Naive thymus-derived CD4-positive, alpha-beta T cell (primary cell): ENCODE data around the gene LDB2. TPM values are rescaled to one million over a fixed set of nuclear protein-coding genes. Genes with fewer than 3 reads are reported as not detected.

Experiments used
- ATAC-seq: fragments of 150-1000 bp; cut with Tn5 transposase; 2 replicates; pipeline ENCODE4 v1.10.0; 2021; ENCODE audit warnings: mild to moderate bottlenecking, moderate library complexity
- CTCF ChIA-PET: fragments of 350-600 bp; sonication (Branson Sonifier 250); formaldehyde crosslinking; loops from one replicate; lab custom pipeline; 2021; ENCODE audit warnings: antibody characterized with exemption; lab: Charles Lee
- POLR2A ChIA-PET: fragments of 350-600 bp; sonication (Branson Sonifier 250); formaldehyde crosslinking; loops from one replicate; lab custom pipeline; 2021; ENCODE audit warnings: antibody characterized with exemption, inconsistent platforms; lab: Charles Lee
- DNase-seq, 9 donors: peaks; one replicate each; pipeline versions ENCODE4 v3.0.0 to v3.0.0-alpha.2; 2020 to 2022; ENCODE audit warnings: mixed read lengths in 1 of 9
- H3K27ac ChIP-seq: one replicate; pipeline ENCODE4 v1.7.0; 2013; ENCODE audit warnings: mild to moderate bottlenecking, low read depth, low read length, moderate library complexity
- H3K27me3 ChIP-seq, 2 donors: one replicate each; pipeline ENCODE4 v1.7.0; 2013; ENCODE audit warnings: low read length in 2 of 2, mild to moderate bottlenecking in 2 of 2, moderate library complexity in 2 of 2; ENCODE audit not compliant: control insufficient read depth in 2 of 2, insufficient read depth in 2 of 2
- H3K36me3 ChIP-seq, 3 experiments: 1 replicate in 2 of 3; 2 replicates in 1 of 3; pipeline ENCODE4 v1.7.0; 2013; ENCODE audit warnings: low read length in 3 of 3, mild to moderate bottlenecking in 3 of 3, moderate library complexity in 1 of 3; ENCODE audit not compliant: insufficient read depth in 3 of 3, control insufficient read depth in 2 of 3
- H3K4me1 ChIP-seq, 2 donors: one replicate each; pipeline ENCODE4 v1.7.0; 2013; ENCODE audit warnings: low read length in 2 of 2, mild to moderate bottlenecking in 2 of 2, moderate library complexity in 1 of 2; ENCODE audit not compliant: control insufficient read depth in 2 of 2, insufficient read depth in 2 of 2
- H3K4me3 ChIP-seq: 2 replicates; pipeline ENCODE4 v1.7.0; 2013; ENCODE audit warnings: mild to moderate bottlenecking, low read length
- H3K9me3 ChIP-seq, 3 experiments: 1 replicate in 2 of 3; 2 replicates in 1 of 3; pipeline ENCODE4 v1.7.0; 2013; ENCODE audit warnings: low read length in 3 of 3; ENCODE audit not compliant: control insufficient read depth in 2 of 3
- H3K27ac Mint-ChIP-seq, 9 donors: one replicate each; pipeline ENCODE4 v1.8.0; 2020 to 2022; ENCODE audit warnings: mixed read lengths in 9 of 9, mild to moderate bottlenecking in 8 of 9, moderate library complexity in 5 of 9, inconsistent platforms in 2 of 9
- H3K27me3 Mint-ChIP-seq, 5 donors: one replicate each; pipeline ENCODE4 v1.8.0; 2021 to 2022; ENCODE audit warnings: mixed read lengths in 5 of 5, mild to moderate bottlenecking in 1 of 5
- H3K36me3 Mint-ChIP-seq, 5 donors: one replicate each; pipeline ENCODE4 v1.8.0; 2020 to 2022; ENCODE audit warnings: mixed read lengths in 5 of 5, mild to moderate bottlenecking in 3 of 5, inconsistent platforms in 1 of 5
- H3K4me1 Mint-ChIP-seq, 7 donors: one replicate each; pipeline ENCODE4 v1.8.0; 2020 to 2022; ENCODE audit warnings: mixed read lengths in 7 of 7, mild to moderate bottlenecking in 3 of 7, inconsistent platforms in 1 of 7
- H3K4me3 Mint-ChIP-seq, 10 donors: one replicate each; pipeline ENCODE4 v1.8.0; 2020 to 2022; ENCODE audit warnings: mild to moderate bottlenecking in 10 of 10, mixed read lengths in 10 of 10, moderate library complexity in 6 of 10, inconsistent platforms in 2 of 10
- H3K9me3 Mint-ChIP-seq, 11 donors: one replicate each; pipeline ENCODE4 v1.8.0; 2020 to 2022; ENCODE audit warnings: mixed read lengths in 11 of 11, mild to moderate bottlenecking in 4 of 11, inconsistent platforms in 1 of 11, moderate library complexity in 1 of 11
- intact Hi-C, 2 donors: fragments of 100-400 bp; cut with micrococcal nuclease; formaldehyde crosslinking; loops; one replicate each; pipeline ENCODE4 v1.15.1; 2023
- polyA plus RNA-seq, 2 donors: library from polyadenylated mRNA; unstranded; fragments of 300-500 nt; fragmentation: Illumina TruSeq; gene quantifications; one replicate each; pipeline ENCODE4 v1.2.3, GENCODE V29; 2021
- total RNA-seq, 6 experiments: library from RNA in 5 of 6; stranded (reverse) in 5 of 6; gene quantifications; 1 replicate in 5 of 6; 2 replicates in 1 of 6; pipeline ENCODE4 v1.2.3 and lab custom pipeline; 2021 to 2026

Gene LDB2
- total and polyA plus RNA-seq, 7 experiments from 2014 or later, result 0.29 to 1.5 TPM; not detected in 5

GRCh38 chr4:16588651-16589050 is 309.8 kb downstream of the LDB2 start:
- no peak for DNase-seq
- intact Hi-C loops, result no loop called here
- POLR2A ChIA-PET, result no interaction called here
- CTCF ChIA-PET, result no interaction called here
- no peaks in the 10 kb centered on the region for H3K36me3 Mint-ChIP-seq
- Histone ChIP-seq H3K27ac (no peak overlapping the region), H3K27me3 (no peaks in the 10 kb centered on the region), H3K36me3 (no peaks in the 10 kb centered on the region), H3K9me3 (no peaks in the 10 kb centered on the region), H3K4me1 (no peaks in the 10 kb centered on the region), H3K4me3 (no peak overlapping the region)
- ATAC-seq, result no peak
- no peak overlapping the region for H3K4me3 Mint-ChIP-seq
- H3K4me1 Mint-ChIP-seq, result no peaks in the 10 kb centered on the region
- no peak overlapping the region for H3K27ac Mint-ChIP-seq
- peaks cover 0 to 5% (median 0%) of the 10 kb centered on the region in 5 donors for H3K27me3 Mint-ChIP-seq
- peaks cover 0 to 2% (median 0%) of the 10 kb centered on the region in 11 donors for H3K9me3 Mint-ChIP-seq

GRCh38 chr4:16588149-16588548 is 310.3 kb downstream of the LDB2 start:
- Histone ChIP-seq H3K4me3 (no peak overlapping the region), H3K4me1 (no peaks in the 10 kb centered on the region), H3K9me3 (no peaks in the 10 kb centered on the region), H3K36me3 (no peaks in the 10 kb centered on the region), H3K27me3 (no peaks in the 10 kb centered on the region), H3K27ac (no peak overlapping the region)
- intact Hi-C loops, result no loop called here
- Mint-ChIP-seq H3K4me1 (no peaks in the 10 kb centered on the region), H3K4me3 (no peak overlapping the region), H3K9me3 (peaks cover 0 to 4% (median 0%) of the 10 kb centered on the region in 11 donors), H3K27me3 (peaks cover 0 to 5% (median 0%) of the 10 kb centered on the region in 5 donors), H3K36me3 (no peaks in the 10 kb centered on the region), H3K27ac (no peak overlapping the region)
- DNase-seq (no peak), ATAC-seq (no peak)
- CTCF ChIA-PET, result no interaction called here
- POLR2A ChIA-PET, result no interaction called here

GRCh38 chr4:16585053-16585452 is 313.4 kb downstream of the LDB2 start:
- H3K27me3 ChIP-seq, result no peaks in the 10 kb centered on the region
- POLR2A ChIA-PET, result no interaction called here
- Mint-ChIP-seq H3K36me3 (no peaks in the 10 kb centered on the region), H3K4me1 (no peaks in the 10 kb centered on the region), H3K4me3 (no peak overlapping the region), H3K9me3 (peaks cover 0 to 4% (median 0%) of the 10 kb centered on the region in 11 donors), H3K27ac (no peak overlapping the region), H3K27me3 (peaks cover 0 to 4% (median 0%) of the 10 kb centered on the region in 5 donors)
- H3K4me1 ChIP-seq, result no peaks in the 10 kb centered on the region
- ATAC-seq, result no peak
- CTCF ChIA-PET, result no interaction called here
- no peaks in the 10 kb centered on the region for H3K36me3 ChIP-seq
- no peak for DNase-seq
- H3K27ac ChIP-seq, result no peak overlapping the region
- no peaks in the 10 kb centered on the region for H3K9me3 ChIP-seq
- intact Hi-C loops, result no loop called here
- no peak overlapping the region for H3K4me3 ChIP-seq

- no peak overlapping the region for H3K27ac Mint-ChIP-seq
- H3K36me3 ChIP-seq, result no peaks in the 10 kb centered on the region
- H3K4me3 Mint-ChIP-seq, result no peak overlapping the region
- ATAC-seq (no peak), DNase-seq (no peak)
- no peak overlapping the region for H3K27ac ChIP-seq
- intact Hi-C loops, result no loop called here
- no peaks in the 10 kb centered on the region for H3K27me3 ChIP-seq
- CTCF ChIA-PET, result no interaction called here
- peaks cover 0 to 5% (median 1%) of the 10 kb centered on the region in 11 donors for H3K9me3 Mint-ChIP-seq
- H3K4me1 Mint-ChIP-seq, result no peaks in the 10 kb centered on the region
- POLR2A ChIA-PET, result no interaction called here
- H3K36me3 Mint-ChIP-seq, result no peaks in the 10 kb centered on the region
- H3K4me1 ChIP-seq, result no peaks in the 10 kb centered on the region
- H3K9me3 ChIP-seq, result no peaks in the 10 kb centered on the region
- no peak overlapping the region for H3K4me3 ChIP-seq
- peaks cover 0 to 4% (median 0%) of the 10 kb centered on the region in 5 donors for H3K27me3 Mint-ChIP-seq
Observed at GRCh38 chr4:16583764-16584163, 314.7 kb downstream of the LDB2 start.

- no peaks in the 10 kb centered on the region for H3K36me3 Mint-ChIP-seq
- DNase-seq, result no peak
- CTCF ChIA-PET, result no interaction called here
Observed at GRCh38 chr4:16582526-16582925, 315.9 kb downstream of the LDB2 start.

GRCh38 chr4:16582036-16582435 is 316.4 kb downstream of the LDB2 start:
- Mint-ChIP-seq H3K36me3 (no peaks in the 10 kb centered on the region), H3K27me3 (peaks cover 0 to 4% (median 0%) of the 10 kb centered on the region in 5 donors), H3K4me3 (no peak overlapping the region), H3K9me3 (peaks cover 0 to 4% (median 3%) of the 10 kb centered on the region in 11 donors), H3K27ac (no peak overlapping the region), H3K4me1 (no peaks in the 10 kb centered on the region)
- DNase-seq, result no peak
- no peak overlapping the region for H3K27ac ChIP-seq
- ChIA-PET CTCF (no interaction called here), POLR2A (no interaction called here)
- intact Hi-C loops, result no loop called here
- no peaks in the 10 kb centered on the region for H3K27me3 ChIP-seq
- H3K4me3 ChIP-seq, result no peak overlapping the region
- no peaks in the 10 kb centered on the region for H3K36me3 ChIP-seq
- H3K4me1 ChIP-seq, result no peaks in the 10 kb centered on the region
- ATAC-seq, result no peak
- no peaks in the 10 kb centered on the region for H3K9me3 ChIP-seq

More at GRCh38 chr4:16582526-16582925, 315.9 kb downstream of the LDB2 start:
- POLR2A ChIA-PET, result no interaction called here
- Mint-ChIP-seq H3K4me3 (no peak overlapping the region), H3K27me3 (peaks cover 0 to 4% (median 0%) of the 10 kb centered on the region in 5 donors), H3K27ac (no peak overlapping the region), H3K4me1 (no peaks in the 10 kb centered on the region), H3K9me3 (peaks cover 0 to 4% (median 2%) of the 10 kb centered on the region in 11 donors)
- intact Hi-C loops, result no loop called here
- H3K9me3 ChIP-seq, result no peaks in the 10 kb centered on the region
- H3K4me3 ChIP-seq, result no peak overlapping the region
- H3K27ac ChIP-seq, result no peak overlapping the region
- no peaks in the 10 kb centered on the region for H3K36me3 ChIP-seq
- H3K4me1 ChIP-seq, result no peaks in the 10 kb centered on the region
- no peaks in the 10 kb centered on the region for H3K27me3 ChIP-seq
- ATAC-seq, result no peak

- Mint-ChIP-seq H3K9me3 (peaks cover 0 to 4% (median 3%) of the 10 kb centered on the region in 11 donors), H3K4me1 (no peaks in the 10 kb centered on the region)
- POLR2A ChIA-PET, result no interaction called here
Observed at GRCh38 chr4:16581117-16581516, 317.3 kb downstream of the LDB2 start.

More at GRCh38 chr4:16581117-16581516, 317.3 kb downstream of the LDB2 start:
- no peaks in the 10 kb centered on the region for H3K36me3 Mint-ChIP-seq
- DNase-seq (no peak), ATAC-seq (no peak)
- Histone ChIP-seq H3K36me3 (no peaks in the 10 kb centered on the region), H3K27ac (no peak overlapping the region), H3K4me3 (no peak overlapping the region), H3K27me3 (no peaks in the 10 kb centered on the region), H3K4me1 (no peaks in the 10 kb centered on the region), H3K9me3 (no peaks in the 10 kb centered on the region)
- H3K27me3 Mint-ChIP-seq, result peaks cover 0 to 7% (median under 1%) of the 10 kb centered on the region in 5 donors
- intact Hi-C loops, result no loop called here
- CTCF ChIA-PET, result no interaction called here
- no peak overlapping the region for H3K4me3 Mint-ChIP-seq
- no peak overlapping the region for H3K27ac Mint-ChIP-seq
